ENCODE results near the gene EIF3J. TPM values are rescaled to one million over a fixed set of nuclear protein-coding genes. Genes with fewer than 3 reads are reported as not detected.
"Not testable (repeated sequence)": the region's sequence is repeated elsewhere in the genome, so short reads cannot be mapped to it uniquely, and the experiment has no call there.

EIF3J gene
- total and polyA plus RNA-seq, 9 donors = 27.0 to 65.3 (median 49.0) TPM

DNA sequence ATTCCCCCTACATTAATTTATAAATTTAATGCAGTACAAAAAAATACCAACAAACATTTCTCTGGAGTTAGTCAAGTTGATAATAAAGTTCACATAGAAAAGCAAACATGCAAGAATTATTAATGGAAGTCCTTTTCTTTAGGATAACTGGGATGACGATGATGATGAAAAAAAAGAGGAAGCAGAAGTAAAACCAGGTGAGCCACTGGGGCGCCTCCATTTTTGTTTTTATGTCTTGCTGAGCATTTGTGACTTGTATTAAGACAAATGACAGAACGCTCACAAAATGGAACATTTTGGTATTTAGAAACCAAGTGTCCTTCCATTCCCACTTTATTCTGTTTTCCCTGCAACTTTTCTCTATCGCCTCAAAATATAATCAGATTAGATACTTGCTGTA, 13.8 kb downstream of the EIF3J start:
- TF ChIP-seq, protein P1, sequence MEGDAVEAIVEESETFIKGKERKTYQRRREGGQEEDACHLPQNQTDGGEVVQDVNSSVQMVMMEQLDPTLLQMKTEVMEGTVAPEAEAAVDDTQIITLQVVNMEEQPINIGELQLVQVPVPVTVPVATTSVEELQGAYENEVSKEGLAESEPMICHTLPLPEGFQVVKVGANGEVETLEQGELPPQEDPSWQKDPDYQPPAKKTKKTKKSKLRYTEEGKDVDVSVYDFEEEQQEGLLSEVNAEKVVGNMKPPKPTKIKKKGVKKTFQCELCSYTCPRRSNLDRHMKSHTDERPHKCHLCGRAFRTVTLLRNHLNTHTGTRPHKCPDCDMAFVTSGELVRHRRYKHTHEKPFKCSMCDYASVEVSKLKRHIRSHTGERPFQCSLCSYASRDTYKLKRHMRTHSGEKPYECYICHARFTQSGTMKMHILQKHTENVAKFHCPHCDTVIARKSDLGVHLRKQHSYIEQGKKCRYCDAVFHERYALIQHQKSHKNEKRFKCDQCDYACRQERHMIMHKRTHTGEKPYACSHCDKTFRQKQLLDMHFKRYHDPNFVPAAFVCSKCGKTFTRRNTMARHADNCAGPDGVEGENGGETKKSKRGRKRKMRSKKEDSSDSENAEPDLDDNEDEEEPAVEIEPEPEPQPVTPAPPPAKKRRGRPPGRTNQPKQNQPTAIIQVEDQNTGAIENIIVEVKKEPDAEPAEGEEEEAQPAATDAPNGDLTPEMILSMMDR (IDR thresholded peaks at IDR 0.05) = no peak
- TF ChIP-seq EP300 (IDR thresholded peaks at IDR 0.05) (no peak), POLR2A (IDR thresholded peaks at IDR 0.05) (no peak)
- Histone ChIP-seq H3K4me1 (ENCODE audit: insufficient read depth) (peaks cover 1% of the 10 kb centered on the region), H3K27me3 (no peaks in the 10 kb centered on the region), H3K27ac (no peak overlapping the region), H3K36me3 (no peaks in the 10 kb centered on the region), H3K9me3 (no peaks in the 10 kb centered on the region), H3K4me3 (no peak overlapping the region)
- no peak for DNase-seq
- WGBS, 3 donors = 94 to 96% (median 95%) methylated on average over 4 of the region's 4 CpGs
- intact Hi-C loops (cut with DNase I) = no loop called here

DNA sequence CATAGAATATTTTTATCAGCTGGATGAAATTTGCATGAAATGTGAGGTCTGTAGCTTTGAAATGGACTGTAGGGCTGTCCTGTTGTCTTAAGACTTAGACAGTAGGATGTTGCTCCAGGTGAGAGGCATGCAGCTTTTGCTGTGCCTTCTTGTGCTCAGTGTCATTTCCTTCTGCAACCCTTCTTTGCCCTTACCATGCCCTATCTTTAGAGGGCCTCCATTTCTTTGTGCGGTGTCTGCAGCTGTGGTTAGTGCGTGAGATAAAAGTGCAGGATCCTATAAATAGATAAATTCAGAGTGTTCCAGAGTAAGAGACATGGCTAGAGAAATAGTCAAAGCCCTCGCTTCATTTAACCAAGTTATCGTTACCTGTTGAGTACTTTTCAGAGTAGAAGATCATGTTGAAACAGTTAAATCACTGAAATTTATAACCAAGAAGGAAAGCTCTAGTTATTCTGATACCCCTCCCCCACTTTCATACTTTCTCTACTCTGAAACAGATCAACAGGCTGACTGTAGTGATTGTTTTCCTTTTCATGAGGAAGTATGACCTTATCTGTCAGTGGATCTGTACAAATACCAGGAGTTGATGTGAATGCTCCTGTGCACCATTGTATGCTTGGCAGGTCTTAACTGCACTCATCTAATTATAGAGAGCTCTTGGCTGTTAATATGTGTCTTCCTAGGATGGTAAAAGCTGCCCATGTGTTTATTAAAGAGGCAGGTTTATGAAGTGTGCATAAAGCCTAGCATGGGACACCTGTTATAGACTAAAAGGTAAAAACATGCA, 18.2 kb downstream of the EIF3J start:
- WGBS, 3 donors = 86 to 96% (median 92%) methylated on average over 4 of the region's 4 CpGs
- no peak for DNase-seq
- no peaks in the 10 kb centered on the region for H3K9me3 ChIP-seq
- no peaks in the 10 kb centered on the region for H3K27me3 ChIP-seq
- no peak overlapping the region for H3K4me3 ChIP-seq
- no peak overlapping the region for H3K27ac ChIP-seq
- TF ChIP-seq POLR2A (IDR thresholded peaks at IDR 0.05) = no peak
- TF ChIP-seq EP300 (IDR thresholded peaks at IDR 0.05) = no peak
- TF ChIP-seq, protein P1 (IDR thresholded peaks at IDR 0.05) = no peak
- H3K4me1 ChIP-seq (ENCODE audit: insufficient read depth) = no peaks in the 10 kb centered on the region
- H3K36me3 ChIP-seq = no peaks in the 10 kb centered on the region
- intact Hi-C loops (cut with DNase I) = no loop called here

DNA sequence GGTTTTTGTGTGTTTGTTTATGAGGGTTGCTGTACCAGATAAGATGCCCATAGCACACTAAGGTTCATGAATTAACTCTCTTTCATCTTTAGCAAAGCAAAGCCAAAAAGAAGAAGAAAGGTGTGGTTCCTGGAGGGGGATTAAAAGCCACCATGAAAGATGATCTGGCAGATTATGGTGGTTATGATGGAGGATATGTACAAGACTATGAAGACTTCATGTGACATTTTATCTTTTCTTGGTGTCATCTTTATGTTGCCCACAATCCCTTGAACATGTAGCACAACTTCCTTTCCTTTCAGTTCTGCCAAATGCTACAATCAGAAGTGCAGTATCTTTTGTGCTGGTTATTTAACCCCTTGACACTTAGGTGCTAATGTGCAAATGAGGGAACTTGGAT, 24.0 kb downstream of the EIF3J start:
- H3K4me3 ChIP-seq; intact Hi-C loops (cut with DNase I); H3K4me1 ChIP-seq (ENCODE audit: insufficient read depth); H3K27me3 ChIP-seq; H3K36me3 ChIP-seq; DNase-seq; H3K27ac ChIP-seq: not testable (repeated sequence)
- peaks cover 0 to 10% of the 10 kb centered on the region in 2 donors for H3K9me3 ChIP-seq

DNA sequence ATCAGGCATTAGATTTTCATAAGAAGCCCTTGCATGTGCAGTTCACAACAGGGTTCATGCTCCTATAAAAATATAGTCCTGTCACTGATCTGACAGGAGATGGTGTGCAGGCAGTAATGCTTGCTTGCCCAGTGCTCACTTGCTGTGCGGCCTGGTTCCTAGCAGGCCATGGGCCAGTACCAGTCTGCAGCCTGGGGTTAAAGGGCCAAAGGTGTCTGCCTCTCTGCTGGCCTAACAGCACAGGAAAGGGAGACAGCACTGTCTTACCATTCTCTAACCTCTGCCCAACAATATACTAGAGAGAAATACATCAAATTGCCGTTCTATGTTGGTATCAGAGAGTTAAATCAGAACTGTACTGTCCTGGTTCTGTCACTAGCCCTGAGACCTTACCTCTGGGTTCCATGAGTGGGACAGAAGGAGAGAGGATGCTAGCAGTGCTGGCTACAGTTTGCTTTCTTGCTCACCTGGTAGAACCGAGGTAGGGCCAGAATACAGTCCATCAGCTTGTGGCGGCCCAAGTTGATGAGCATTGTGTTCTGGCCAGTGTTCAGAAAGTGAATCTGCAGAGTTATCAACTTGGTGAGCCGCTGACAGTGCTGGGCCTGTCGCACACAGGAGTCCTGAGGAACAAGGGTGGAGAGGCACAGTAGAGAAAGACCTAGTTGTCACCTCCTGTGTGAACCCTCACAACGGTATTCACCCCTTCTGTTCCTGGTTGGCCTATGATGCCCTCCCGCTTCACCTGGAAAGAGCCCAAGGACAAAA, 28.6 kb downstream of the EIF3J start:
- Histone ChIP-seq H3K9me3 (peaks cover 0 to 10% of the 10 kb centered on the region in 2 donors), H3K4me1 (ENCODE audit: insufficient read depth) (no peaks in the 10 kb centered on the region), H3K27me3 (no peaks in the 10 kb centered on the region), H3K4me3 (no peak overlapping the region), H3K27ac (no peak overlapping the region), H3K36me3 (no peaks in the 10 kb centered on the region)
- TF ChIP-seq, protein P1 (IDR thresholded peaks at IDR 0.05) = no peak
- TF ChIP-seq EP300 (IDR thresholded peaks at IDR 0.05) = no peak
- no peak for TF ChIP-seq POLR2A (IDR thresholded peaks at IDR 0.05)
- 95 to 97% (median 95%) methylated on average over 8 of the region's 8 CpGs for WGBS, 3 donors
- intact Hi-C loops (cut with DNase I) = no loop called here
- DNase-seq = no peak

DNA sequence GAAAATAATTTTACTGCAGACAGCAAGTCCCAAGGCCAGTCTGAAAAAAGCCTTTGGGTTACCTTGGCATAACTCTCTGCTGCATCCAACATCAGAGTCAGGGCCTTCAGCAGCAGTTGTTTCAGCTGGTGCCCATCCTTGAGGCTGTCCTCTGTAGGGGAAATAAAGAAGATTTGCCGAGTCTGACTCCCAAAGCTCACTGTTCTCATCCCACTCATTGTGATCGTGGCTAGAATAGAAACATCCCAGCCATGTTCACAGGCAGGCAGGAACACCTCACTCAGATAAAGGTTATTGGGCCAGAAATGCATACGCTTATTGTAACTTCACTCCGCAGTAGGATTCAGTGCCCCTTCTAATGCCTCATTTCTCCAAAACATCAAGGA, 29.2 kb downstream of the EIF3J start:
- Histone ChIP-seq H3K4me3 (no peak overlapping the region), H3K36me3 (no peaks in the 10 kb centered on the region), H3K27me3 (no peaks in the 10 kb centered on the region), H3K27ac (no peak overlapping the region), H3K9me3 (peaks cover 0 to 10% of the 10 kb centered on the region in 2 donors), H3K4me1 (ENCODE audit: insufficient read depth) (no peaks in the 10 kb centered on the region)
- intact Hi-C loops (cut with DNase I) = no loop called here
- TF ChIP-seq EP300 (IDR thresholded peaks at IDR 0.05) (no peak), POLR2A (IDR thresholded peaks at IDR 0.05) (no peak)
- TF ChIP-seq, protein P1 (IDR thresholded peaks at IDR 0.05) = no peak
- no peak for DNase-seq
- 87 to 92% (median 91%) methylated on average over 4 of the region's 4 CpGs for WGBS, 3 donors
